ENCODE data around the gene CCDC85A. TPM values are rescaled to one million over a fixed set of nuclear protein-coding genes. Genes with fewer than 3 reads are reported as not detected.

CCDC85A gene
- total RNA-seq, 6 donors from 2014 or later: 11.6 to 41.7 (median 26.1) TPM

GRCh38 chr2:56325661-56326345, 142.0 kb downstream of the CCDC85A start:
- no peak for TF ChIP-seq EP300 (IDR thresholded peaks at IDR 0.05)
- no peak for TF ChIP-seq POLR2AphosphoS5 (IDR thresholded peaks at IDR 0.05)
- no peak for TF ChIP-seq CTCF (IDR thresholded peaks at IDR 0.05)
- no peak for TF ChIP-seq POLR2A (IDR thresholded peaks at IDR 0.05)
- no peak overlapping the region for H3K4me3 ChIP-seq
- WGBS, 2 donors: 50 to 53% methylated on average over 3 of the region's 3 CpGs
- H3K27ac ChIP-seq: no peak overlapping the region
- no peaks in the 10 kb centered on the region for H3K36me3 ChIP-seq
- H3K4me1 ChIP-seq: peaks cover 6 to 15% (median 9%) of the 10 kb centered on the region in 4 donors
- ATAC-seq (ENCODE audit: low FRiP score in 2 of 2) (no peak), DNase-seq (no peak)
- no peaks in the 10 kb centered on the region for H3K27me3 ChIP-seq
- no peaks in the 10 kb centered on the region for H3K9me3 ChIP-seq

- 35 to 38% methylated on average over 1 of the region's 1 CpG for WGBS, 2 donors
- peaks cover 6 to 15% (median 9%) of the 10 kb centered on the region in 4 donors for H3K4me1 ChIP-seq
These were observed 142.6 kb downstream of the CCDC85A start for GRCh38 chr2:56326346-56326741.

GRCh38 chr2:56331810-56332209, 148.0 kb downstream of the CCDC85A start:
- Histone ChIP-seq H3K4me3 (no peak overlapping the region), H3K9me3 (no peaks in the 10 kb centered on the region), H3K36me3 (no peaks in the 10 kb centered on the region), H3K4me1 (peaks cover 0 to 3% (median 0%) of the 10 kb centered on the region in 4 donors), H3K27ac (no peak overlapping the region), H3K27me3 (no peaks in the 10 kb centered on the region)
- no peak for ATAC-seq (ENCODE audit: low FRiP score in 2 of 2)
- peak in 1 of 2 donors; percentile 52 for DNase-seq
- WGBS, 2 donors: 86 to 87% methylated on average over 7 of the region's 7 CpGs
- no peak for TF ChIP-seq POLR2A (IDR thresholded peaks at IDR 0.05)
- TF ChIP-seq EP300 (IDR thresholded peaks at IDR 0.05): no peak
- no peak for TF ChIP-seq POLR2AphosphoS5 (IDR thresholded peaks at IDR 0.05)
- TF ChIP-seq CTCF (IDR thresholded peaks at IDR 0.05): no peak

More at GRCh38 chr2:56326346-56326741, 142.6 kb downstream of the CCDC85A start:
- DNase-seq (no peak), ATAC-seq (ENCODE audit: low FRiP score in 2 of 2) (no peak)
- H3K27ac ChIP-seq: no peak overlapping the region
- no peaks in the 10 kb centered on the region for H3K36me3 ChIP-seq
- TF ChIP-seq POLR2AphosphoS5 (IDR thresholded peaks at IDR 0.05): no peak
- TF ChIP-seq EP300 (IDR thresholded peaks at IDR 0.05): no peak
- TF ChIP-seq POLR2A (IDR thresholded peaks at IDR 0.05): no peak
- no peak for TF ChIP-seq CTCF (IDR thresholded peaks at IDR 0.05)
- no peak overlapping the region for H3K4me3 ChIP-seq
- no peaks in the 10 kb centered on the region for H3K27me3 ChIP-seq
- no peaks in the 10 kb centered on the region for H3K9me3 ChIP-seq

- no peaks in the 10 kb centered on the region for H3K27me3 ChIP-seq
- ATAC-seq (ENCODE audit: low FRiP score in 2 of 2) (no peak), DNase-seq (no peak)
- TF ChIP-seq POLR2A (IDR thresholded peaks at IDR 0.05): no peak
- TF ChIP-seq POLR2AphosphoS5 (IDR thresholded peaks at IDR 0.05): no peak
- TF ChIP-seq CTCF (IDR thresholded peaks at IDR 0.05): no peak
- no peak for TF ChIP-seq EP300 (IDR thresholded peaks at IDR 0.05)
- H3K9me3 ChIP-seq: no peaks in the 10 kb centered on the region
- WGBS, 2 donors: 32 to 37% methylated on average over 2 of the region's 2 CpGs
- H3K4me1 ChIP-seq: peaks cover 0 to 7% (median 3%) of the 10 kb centered on the region in 4 donors
- H3K4me3 ChIP-seq: no peak overlapping the region
- H3K36me3 ChIP-seq: no peaks in the 10 kb centered on the region
- peak overlapping the region in 1 of 4 donors; percentile 54 for H3K27ac ChIP-seq
These were observed 150.2 kb downstream of the CCDC85A start for GRCh38 chr2:56333812-56334485.
